H1 (cell line): ENCODE measurements around the gene FAM186B. TPM values are rescaled to one million over a fixed set of nuclear protein-coding genes. Genes with fewer than 3 reads are reported as not detected.

ENCODE experiments used
- CTCF ChIA-PET: fragments of 300-600 bp; sonication (Branson Sonifier 250); formaldehyde crosslinking; loops from one replicate; lab custom pipeline; 2021; ENCODE audit not compliant: partially characterized antibody; lab: Charles Lee
- POLR2A ChIA-PET: fragments of 300-600 bp; sonication (Branson Sonifier 250); formaldehyde crosslinking; loops from one replicate; lab custom pipeline; 2021; ENCODE audit warnings: inconsistent platforms; ENCODE audit not compliant: partially characterized antibody; lab: Charles Lee
- DNase-seq, 2 experiments: peaks; one replicate each; pipeline versions ENCODE4 v3.0.0 to v3.0.0-alpha.2; 2010 to 2022; ENCODE audit warnings: low spot score in 2 of 2, low read depth in 1 of 2, mixed read lengths in 1 of 2
- FAIRE-seq: peaks from 2 replicates; lab custom pipeline; 2011; peaks lifted over from hg19 to GRCh38; lab: Jason Lieb, UNC
- H2AFZ ChIP-seq: 2 replicates; pipeline ENCODE4 v1.8.1; 2012; ENCODE audit warnings: low read length, inconsistent platforms
- H2AK5ac ChIP-seq: 2 replicates; pipeline ENCODE4 v1.6.1; 2013; ENCODE audit warnings: low read depth, low read length
- H2BK120ac ChIP-seq: replicated peaks from 2 replicates; pipeline ENCODE3; 2013; ENCODE audit warnings: low read depth, low read length, inconsistent platforms
- H2BK12ac ChIP-seq: 2 replicates; pipeline ENCODE4 v1.6.1; 2013; ENCODE audit warnings: low read depth, low read length
- H2BK15ac ChIP-seq: 2 replicates; pipeline ENCODE4 v1.6.1; 2013; ENCODE audit warnings: low read length
- H2BK20ac ChIP-seq: 2 replicates; pipeline ENCODE4 v1.6.1; 2013; ENCODE audit warnings: low read length
- H2BK5ac ChIP-seq: 2 replicates; pipeline ENCODE4 v1.6.1; 2013; ENCODE audit warnings: low read depth, low read length
- H3K14ac ChIP-seq: 2 replicates; pipeline ENCODE4 v1.6.1; 2013; ENCODE audit warnings: inconsistent platforms; ENCODE audit not compliant: insufficient read length
- H3K18ac ChIP-seq: 2 replicates; pipeline ENCODE4 v1.6.1; 2013; ENCODE audit warnings: low read length; ENCODE audit errors: extremely low read depth
- H3K23ac ChIP-seq: 2 replicates; pipeline ENCODE4 v1.6.1; 2013; ENCODE audit warnings: inconsistent platforms; ENCODE audit not compliant: insufficient read length
- H3K23me2 ChIP-seq: 2 replicates; pipeline ENCODE4 v1.6.1; 2013; ENCODE audit warnings: low read depth, low read length
- H3K27ac ChIP-seq: 2 replicates; pipeline ENCODE4 v1.6.1; 2011; ENCODE audit warnings: low read depth, low read length, inconsistent platforms
- H3K27me3 ChIP-seq, 4 experiments: replicated peaks in 1 of 4; 1 replicate in 1 of 4; 2 replicates in 3 of 4; pipeline versions ENCODE4 v1.6.1 to v1.8.1; 2011 to 2013; ENCODE audit warnings: low read length in 3 of 4, mild to moderate bottlenecking in 3 of 4, inconsistent platforms in 2 of 4, mixed read lengths in 2 of 4, moderate library complexity in 1 of 4; ENCODE audit not compliant: control insufficient read depth in 3 of 4, insufficient read depth in 3 of 4; ENCODE audit errors: extremely low read depth in 1 of 4
- H3K36me3 ChIP-seq, 4 experiments: 2 replicates each; pipeline versions ENCODE4 v1.6.1 to v1.8.1; 2011 to 2013; ENCODE audit warnings: mild to moderate bottlenecking in 4 of 4, low read length in 3 of 4, moderate library complexity in 2 of 4, control low read depth in 1 of 4, inconsistent platforms in 1 of 4; ENCODE audit not compliant: insufficient read depth in 4 of 4, control insufficient read depth in 2 of 4
- H3K4ac ChIP-seq: replicated peaks from 2 replicates; pipeline ENCODE3; 2013; ENCODE audit warnings: low read length, low read depth, mixed read lengths, inconsistent platforms; ENCODE audit not compliant: insufficient read length
- H3K4me1 ChIP-seq, 4 experiments: replicated peaks in 1 of 4; 1 replicate in 1 of 4; 2 replicates in 3 of 4; pipeline versions ENCODE4 v1.6.1 to v1.8.1; 2011 to 2013; ENCODE audit warnings: low read length in 3 of 4, inconsistent platforms in 2 of 4, mixed read lengths in 1 of 4; ENCODE audit not compliant: insufficient read depth in 4 of 4, control insufficient read depth in 3 of 4
- H3K4me2 ChIP-seq, 2 experiments: 2 replicates each; pipeline versions ENCODE4 v1.6.1 to v1.8.1; 2011 to 2013; ENCODE audit warnings: low read depth in 2 of 2, low read length in 2 of 2, control low read depth in 1 of 2, inconsistent platforms in 1 of 2, mild to moderate bottlenecking in 1 of 2; ENCODE audit not compliant: insufficient read depth in 1 of 2
- H3K4me3 ChIP-seq, 4 experiments: fragments of 200-600, 300-600 bp in 1 of 4; sonication (generic), shearing (Covaris generic), sonication (Bioruptor Twin) in 1 of 4; 2 replicates each; pipeline versions ENCODE4 v1.5.1 to v1.8.1; 2011 to 2016; ENCODE audit warnings: low read length in 4 of 4, low read depth in 3 of 4, control low read depth in 2 of 4, inconsistent platforms in 2 of 4, mild to moderate bottlenecking in 2 of 4, mixed read lengths in 1 of 4, moderate library complexity in 1 of 4; ENCODE audit not compliant: insufficient read depth in 2 of 4; ENCODE audit errors: extremely low read depth in 1 of 4
- H3K56ac ChIP-seq: replicated peaks from 2 replicates; pipeline ENCODE3; 2013; ENCODE audit warnings: low read depth, mild to moderate bottlenecking, mixed read lengths, low read length, inconsistent platforms; ENCODE audit not compliant: insufficient read length
- H3K79me1 ChIP-seq: 2 replicates; pipeline ENCODE4 v1.6.1; 2013; ENCODE audit warnings: low read depth, low read length, control low read depth
- H3K79me2 ChIP-seq, 2 experiments: 2 replicates each; pipeline versions ENCODE4 v1.6.1 to v1.8.1; 2012 to 2013; ENCODE audit warnings: low read length in 2 of 2, mild to moderate bottlenecking in 2 of 2, inconsistent platforms in 1 of 2; ENCODE audit not compliant: insufficient read depth in 2 of 2, control insufficient read depth in 1 of 2
- H3K9ac ChIP-seq, 4 experiments: replicated peaks in 1 of 4; 1 replicate in 1 of 4; 2 replicates in 3 of 4; pipeline versions ENCODE4 v1.6.1 to v1.8.1; 2011 to 2013; ENCODE audit warnings: low read depth in 3 of 4, low read length in 3 of 4, control low read depth in 2 of 4, mild to moderate bottlenecking in 2 of 4, moderate library complexity in 2 of 4, inconsistent platforms in 1 of 4; ENCODE audit errors: extremely low read depth in 1 of 4
- H3K9me3 ChIP-seq, 2 experiments: 2 replicates each; pipeline versions ENCODE4 v1.6.1 to v1.8.1; 2012 to 2013; ENCODE audit warnings: mild to moderate bottlenecking in 2 of 2, moderate library complexity in 2 of 2, control low read depth in 1 of 2, inconsistent platforms in 1 of 2, low read depth in 1 of 2, low read length in 1 of 2, mixed read lengths in 1 of 2; ENCODE audit not compliant: insufficient read depth in 2 of 2
- H4K20me1 ChIP-seq, 2 experiments: replicated peaks in 1 of 2; 2 replicates each; pipeline versions ENCODE3 to v1.8.1; 2011 to 2013; ENCODE audit warnings: inconsistent platforms in 2 of 2, low read length in 2 of 2, mild to moderate bottlenecking in 1 of 2; ENCODE audit not compliant: insufficient read depth in 2 of 2, control insufficient read depth in 1 of 2
- H4K5ac ChIP-seq: 2 replicates; pipeline ENCODE4 v1.6.1; 2013; ENCODE audit warnings: low read length, low read depth, mixed read lengths, inconsistent platforms; ENCODE audit not compliant: insufficient read length
- H4K8ac ChIP-seq: 2 replicates; pipeline ENCODE4 v1.8.0; 2013; ENCODE audit warnings: mild to moderate bottlenecking, moderate library complexity, low read length, inconsistent platforms; ENCODE audit not compliant: insufficient read depth; ENCODE audit errors: extremely low read depth
- H4K91ac ChIP-seq: replicated peaks from 2 replicates; pipeline ENCODE3; 2013; ENCODE audit warnings: low read length, mixed read lengths, inconsistent platforms; ENCODE audit not compliant: insufficient read length
- EP300 ChIP-seq, 2 experiments: IDR thresholded peaks; 1 replicate in 1 of 2; 2 replicates in 1 of 2; pipeline ENCODE4 v1.6.1; 2011 to 2012; ENCODE audit warnings: low read depth in 2 of 2, low read length in 2 of 2, mild to moderate bottlenecking in 2 of 2, borderline replicate concordance in 1 of 2, inconsistent platforms in 1 of 2, moderate library complexity in 1 of 2
- POLR2A ChIP-seq, 2 experiments: IDR thresholded peaks; 1 replicate in 1 of 2; 2 replicates in 1 of 2; pipeline ENCODE4 v1.6.1; 2011; ENCODE audit warnings: low read depth in 2 of 2, low read length in 2 of 2, mild to moderate bottlenecking in 2 of 2; ENCODE audit errors: control extremely low read depth in 1 of 2
- POLR2AphosphoS5 ChIP-seq: IDR thresholded peaks from 2 replicates; pipeline ENCODE4 v1.6.1; 2011; ENCODE audit warnings: low read depth, low read length
- RXRA ChIP-seq: IDR thresholded peaks from 2 replicates; pipeline ENCODE4 v1.6.1; 2011; ENCODE audit warnings: low read depth, mild to moderate bottlenecking, low read length, moderate library complexity; ENCODE audit not compliant: insufficient read depth
- SAP30 ChIP-seq: fragments of 300-600 bp; sonication (generic); IDR thresholded peaks from 2 replicates; pipeline ENCODE4 v1.7.1; 2012; ENCODE audit warnings: low read length, moderate library complexity, mild to moderate bottlenecking, inconsistent platforms; ENCODE audit not compliant: insufficient read depth, insufficient replicate concordance
- SP4 ChIP-seq: IDR thresholded peaks from 2 replicates; pipeline ENCODE4 v1.6.1; 2012; ENCODE audit warnings: low read length, inconsistent platforms
- TAF1 ChIP-seq: IDR thresholded peaks from 2 replicates; pipeline ENCODE4 v1.6.1; 2011; ENCODE audit warnings: mild to moderate bottlenecking, low read depth, low read length
- WGBS, 2 experiments: shearing (Covaris generic) in 1 of 2; methylation state at CpG; one replicate each; pipeline versions ENCODE4 v1.1.6 to v1.1.7; 2013 to 2015; ENCODE audit warnings: low lambda C conversion rate in 2 of 2, mixed read lengths in 2 of 2, inconsistent platforms in 1 of 2, low coverage in 1 of 2, missing lambda C conversion rate in 1 of 2; ENCODE audit not compliant: insufficient replicate concordance in 2 of 2, insufficient coverage in 1 of 2, insufficient read length in 1 of 2; ENCODE audit errors: extremely low coverage in 1 of 2, missing lambda C conversion rate in 1 of 2; 5-methylcytosine and 5-hydroxymethylcytosine counted together
- polyA plus RNA-seq, 7 experiments: library from polyadenylated mRNA; depleted of rRNA in 3 of 7; stranded (reverse) in 5 of 7; unstranded in 2 of 7; fragments of >200 nt in 5 of 7; fragments of 200-250 nt in 2 of 7; gene quantifications; 1 replicate in 5 of 7; 2 replicates in 1 of 7; 4 replicates in 1 of 7; pipeline versions ENCODE4 v1.2.1 to v1.2.3, GENCODE V29; 2011 to 2013; ENCODE audit warnings: missing spikeins in 2 of 7, mixed read lengths in 2 of 7
- total RNA-seq: library from RNA; stranded (reverse); fragmentation: NEBNext Ultra II Directional; extraction: Animal tissue kit (Norgen Biotek cat#: 25700); gene quantifications from 2 replicates; pipeline ENCODE4 v1.2.1, GENCODE V29; 2021
- TF ChIP-seq, protein P1 (sequence below), 3 experiments: IDR thresholded peaks; 1 replicate in 2 of 3; 2 replicates in 1 of 3; pipeline versions ENCODE4 v1.5.1 to v1.6.1; 2011; ENCODE audit warnings: low read length in 3 of 3, mild to moderate bottlenecking in 3 of 3, inconsistent platforms in 2 of 3, low read depth in 1 of 3, moderate library complexity in 1 of 3; ENCODE audit not compliant: insufficient read depth in 1 of 3; ENCODE audit errors: control extremely low read depth in 1 of 3

FAM186B gene
- total and polyA plus RNA-seq, 2 of the 8 experiments (the other 6 are each of a cell fraction or from before 2014, with no cell fraction given): 0.12 to 0.73 TPM

DNA sequence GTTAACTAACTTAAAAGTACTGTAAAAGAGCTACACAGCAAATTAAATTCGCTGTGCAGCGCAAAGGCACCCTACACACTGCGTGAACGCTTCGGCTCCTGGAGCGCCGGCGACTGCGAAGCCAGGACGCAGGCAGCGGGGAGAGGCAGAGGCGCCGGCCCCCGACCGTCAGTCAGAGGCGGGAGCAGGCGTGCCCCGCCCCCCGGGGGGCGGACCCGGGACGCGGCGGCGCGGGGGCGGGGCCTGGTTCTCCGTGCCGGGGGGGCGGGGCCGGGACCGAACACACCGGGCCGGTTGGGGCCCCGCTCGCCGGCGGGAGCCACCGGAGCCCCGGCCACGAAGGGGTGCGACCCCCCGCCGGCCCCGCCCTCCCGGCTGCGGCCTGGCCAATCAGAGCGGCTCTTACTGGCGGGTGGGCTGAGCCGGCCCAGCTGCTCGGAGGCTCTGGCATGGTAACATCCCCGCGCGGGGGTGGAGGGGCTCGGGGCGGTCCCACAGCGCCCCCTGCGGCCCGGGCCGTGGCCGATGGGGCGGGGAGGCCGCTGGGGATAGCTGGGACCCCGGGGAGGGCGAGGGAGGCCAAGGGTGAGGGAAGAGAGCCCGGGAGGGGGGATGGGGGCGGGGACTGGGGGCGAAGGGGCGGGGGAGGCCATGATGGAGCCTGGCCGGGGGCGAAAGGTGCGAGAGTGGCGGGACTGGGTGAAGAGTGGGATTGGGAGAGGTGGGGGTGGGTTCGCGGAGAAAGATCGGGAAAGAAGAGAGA, 17.9 kb upstream of the FAM186B start, which contains the start of gene PRPF40B:
Gene PRPF40B (plus strand): TSS at position 420 of the 763 bp plus-strand sequence. CDS start 30 bp downstream, at position 450.
- POLR2A ChIA-PET: interaction anchor here (0.9 to 2.8 kb wide), 7 partner anchors 15 to 358 kb away, joined by 3 to 10 read pairs (median 4); partner anchors contain the start of genes MCRS1, NCKAP5L, TMBIM6 and TUBA1C
- DNase-seq (peak; percentile 78 to 95), FAIRE-seq (no peak)
- Histone ChIP-seq H2BK120ac (no peak within 1 kb of the TSS), H2BK20ac (no peak within 1 kb of the TSS), H4K8ac (peak within 1 kb of the TSS; percentile 81), H3K79me2 (no peaks in the 10 kb centered on the region), H3K18ac (peak within 1 kb of the TSS; percentile 78), H3K56ac (peak within 1 kb of the TSS; percentile 74), H3K23ac (no peak within 1 kb of the TSS), H3K14ac (no peak within 1 kb of the TSS), H2BK15ac (no peak within 1 kb of the TSS), H3K23me2 (peaks cover 15% of the 10 kb centered on the region; the same call in 1 of the 2 replicates), H2BK5ac (peak within 1 kb of the TSS; percentile 60), H3K27me3 (no peaks in the 10 kb centered on the region), H4K91ac (no peak within 1 kb of the TSS), H3K9ac (peak within 1 kb of the TSS in 3 of 4 experiments; percentile 51 to 66 (median 56); a peak in 5 of 7 replicates), H3K79me1 (no peaks in the 10 kb centered on the region), H4K20me1 (no peaks in the 10 kb centered on the region), H2AK5ac (no peak within 1 kb of the TSS), H3K4me1 (peaks cover 0 to 7% (median 3%) of the 10 kb centered on the region in 4 experiments; a peak in 6 of 7 replicates), H3K4me2 (peak within 1 kb of the TSS; percentile 78 to 99), H3K4me3 (peak within 1 kb of the TSS; percentile 50 to 73 (median 66)), H4K5ac (peak within 1 kb of the TSS; percentile 50), H3K27ac (peak within 1 kb of the TSS; percentile 56; the same call in 1 of the 2 replicates), H2AFZ (0 out of 2 replicates have a peak within 1 kb of the TSS, but pooled peaks have one; percentile 7), H2BK12ac (peak within 1 kb of the TSS; percentile 50; the same call in 1 of the 2 replicates), H3K9me3 (no peaks in the 10 kb centered on the region), H3K36me3 (no peaks in the 10 kb centered on the region), H3K4ac (peak within 1 kb of the TSS; percentile 44)
- 5% methylated on average over 31 of the region's 76 CpGs; no CpG with 5 or more reads in 1 of the 2 experiments for WGBS, 2 experiments
- CTCF ChIA-PET: interaction anchor here (0.8 to 4.3 kb wide), 15 partner anchors 8 to 291 kb away, joined by 3 to 15 read pairs (median 4); no protein-coding TSS in a partner anchor
- TF ChIP-seq TAF1 (peak; percentile 60; the same call in 1 of the 2 replicates), RXRA (no peak), POLR2AphosphoS5 (peak; percentile 34; the same call in 1 of the 2 replicates), POLR2A (IDR thresholded peaks at IDR 0.05; ENCODE audit: control extremely low read depth in 1 of 2, low read depth in 2 of 2, low read length in 2 of 2) (no peak; a peak in 1 of 3 replicates), EP300 (IDR thresholded peaks at IDR 0.05; ENCODE audit: borderline replicate concordance in 1 of 2, low read depth in 2 of 2, low read length in 2 of 2) (0 out of 3 replicates have a peak, but pooled peaks of 1 of the 2 experiments have one; percentile 7), SAP30 (no peak), SP4 (no peak; the same call in 1 of the 2 replicates)
- TF ChIP-seq, protein P1, sequence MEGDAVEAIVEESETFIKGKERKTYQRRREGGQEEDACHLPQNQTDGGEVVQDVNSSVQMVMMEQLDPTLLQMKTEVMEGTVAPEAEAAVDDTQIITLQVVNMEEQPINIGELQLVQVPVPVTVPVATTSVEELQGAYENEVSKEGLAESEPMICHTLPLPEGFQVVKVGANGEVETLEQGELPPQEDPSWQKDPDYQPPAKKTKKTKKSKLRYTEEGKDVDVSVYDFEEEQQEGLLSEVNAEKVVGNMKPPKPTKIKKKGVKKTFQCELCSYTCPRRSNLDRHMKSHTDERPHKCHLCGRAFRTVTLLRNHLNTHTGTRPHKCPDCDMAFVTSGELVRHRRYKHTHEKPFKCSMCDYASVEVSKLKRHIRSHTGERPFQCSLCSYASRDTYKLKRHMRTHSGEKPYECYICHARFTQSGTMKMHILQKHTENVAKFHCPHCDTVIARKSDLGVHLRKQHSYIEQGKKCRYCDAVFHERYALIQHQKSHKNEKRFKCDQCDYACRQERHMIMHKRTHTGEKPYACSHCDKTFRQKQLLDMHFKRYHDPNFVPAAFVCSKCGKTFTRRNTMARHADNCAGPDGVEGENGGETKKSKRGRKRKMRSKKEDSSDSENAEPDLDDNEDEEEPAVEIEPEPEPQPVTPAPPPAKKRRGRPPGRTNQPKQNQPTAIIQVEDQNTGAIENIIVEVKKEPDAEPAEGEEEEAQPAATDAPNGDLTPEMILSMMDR (IDR thresholded peaks at IDR 0.05; ENCODE audit: control extremely low read depth in 1 of 3, insufficient read depth in 1 of 3, low read depth in 1 of 3, low read length in 3 of 3): peak; percentile 47 to 56 (median 54)
